GM19438 (cell line): Measurements from ENCODE around the gene VAC14.
"Not testable (repeated sequence)": the region's sequence is repeated elsewhere in the genome, so short reads cannot be mapped to it uniquely, and the experiment has no call there.

ENCODE experiments used
- ATAC-seq: cut with Tn5 transposase; IDR thresholded peaks from one replicate; pipeline ENCODE4 v1.9.1; 2021; ENCODE audit warnings: low read depth; ENCODE audit not compliant: unreplicated experiment

VAC14 gene

GRCh38 chr16:70800781-70801480 lies at the start of gene VAC14:
Gene VAC14 (minus strand): TSS chr16:70801158. CDS start chr16:70800900, 258 bp downstream.
- ATAC-seq = peak; percentile 98

GRCh38 chr16:70823498-70824118 lies 22.6 kb upstream of the VAC14 start:
- not testable (repeated sequence) for ATAC-seq

GRCh38 chr16:70822734-70823133 lies 21.8 kb upstream of the VAC14 start:
- not testable (repeated sequence) for ATAC-seq

- not testable (repeated sequence) for ATAC-seq
Observed at GRCh38 chr16:70818088-70818487, 17.1 kb upstream of the VAC14 start.

- no peak for ATAC-seq
Observed at GRCh38 chr16:70809392-70810060, 8.6 kb upstream of the VAC14 start.

- ATAC-seq = no peak
Observed at GRCh38 chr16:70808371-70808770, 7.4 kb upstream of the VAC14 start.

GRCh38 chr16:70805787-70806186 lies 4.8 kb upstream of the VAC14 start:
- no peak for ATAC-seq

DNA sequence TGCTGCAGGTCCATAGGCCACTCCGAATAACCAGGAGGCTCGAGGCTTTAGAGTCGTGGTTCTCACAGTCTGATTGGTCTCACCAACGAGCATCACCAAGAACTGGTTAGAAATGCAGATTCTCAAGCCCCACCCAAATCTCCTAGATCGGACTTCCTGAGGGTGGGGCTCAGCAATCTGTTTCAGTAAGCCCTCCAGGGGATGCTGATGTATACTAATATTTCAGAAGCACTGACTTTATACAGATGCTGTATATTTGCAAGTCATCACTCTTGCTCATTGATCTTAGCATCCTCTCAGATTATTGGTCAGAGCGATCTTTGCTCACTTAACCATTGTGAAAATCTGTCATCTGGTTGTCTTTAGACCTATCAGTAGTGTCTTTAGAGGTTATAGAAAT lies 4.4 kb upstream of the VAC14 start:
- ATAC-seq = no peak

DNA sequence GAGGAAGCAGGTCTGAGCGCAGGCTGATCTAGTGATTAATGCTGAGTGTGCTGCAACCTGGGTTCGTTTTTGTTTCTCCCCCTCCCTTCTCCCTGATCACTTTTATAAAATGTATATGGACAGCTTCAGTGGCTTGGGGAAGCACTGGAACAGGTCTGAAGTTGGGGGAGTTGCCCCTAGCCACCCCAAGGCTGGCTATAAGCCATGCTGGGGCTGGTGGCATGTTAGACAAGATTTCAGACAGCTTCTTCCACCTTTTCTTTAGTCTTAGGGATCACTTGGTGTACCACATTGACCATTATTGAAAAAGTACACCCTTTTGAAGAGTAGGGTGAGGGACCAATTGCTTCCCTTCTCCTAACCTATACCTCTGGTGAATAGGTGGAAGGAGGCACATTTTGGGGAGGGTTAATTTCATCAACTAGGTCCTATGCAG lies 3.8 kb upstream of the VAC14 start:
- ATAC-seq = no peak

- ATAC-seq = no peak
Observed at GRCh38 chr16:70804153-70804733, 3.3 kb upstream of the VAC14 start.

DNA sequence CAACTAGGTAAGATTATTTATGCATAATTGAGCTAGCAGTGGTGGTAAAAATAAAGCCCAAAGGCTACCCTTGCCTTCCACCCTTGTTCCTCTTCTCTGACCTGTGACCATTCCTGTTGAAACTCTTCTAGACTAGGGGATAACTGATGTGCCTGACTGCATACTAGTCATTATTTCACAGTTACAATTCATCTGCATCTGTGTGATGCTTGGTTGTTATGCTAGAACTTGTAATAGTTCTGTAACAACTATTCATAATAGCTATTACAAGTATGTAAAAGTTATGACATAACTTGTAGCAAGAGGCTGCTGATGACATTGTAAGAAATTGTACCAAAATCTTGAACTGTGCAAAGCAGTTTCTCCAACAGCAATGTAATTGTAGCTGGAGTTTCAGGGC lies 2.4 kb upstream of the VAC14 start:
- no peak for ATAC-seq

DNA sequence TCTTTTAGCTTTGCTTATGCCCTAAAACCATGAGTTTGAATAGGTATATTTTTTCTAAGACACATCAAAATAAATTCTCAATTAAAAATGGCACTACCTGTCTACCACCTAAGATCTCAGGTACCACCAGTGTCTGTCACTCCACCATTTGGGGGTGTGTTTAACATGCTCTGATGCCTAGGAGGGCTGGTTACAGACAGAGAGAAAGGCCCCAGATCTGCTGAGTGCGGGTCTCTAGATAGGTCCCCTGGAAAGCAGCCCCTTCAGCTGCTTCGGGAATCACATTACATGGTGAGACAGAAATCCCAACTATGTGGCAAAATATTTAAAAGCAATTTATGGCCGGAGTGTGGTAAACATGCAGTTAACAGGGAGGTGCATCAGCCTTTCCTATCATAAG lies 653 bp upstream of the VAC14 start:
- ATAC-seq = no peak

DNA sequence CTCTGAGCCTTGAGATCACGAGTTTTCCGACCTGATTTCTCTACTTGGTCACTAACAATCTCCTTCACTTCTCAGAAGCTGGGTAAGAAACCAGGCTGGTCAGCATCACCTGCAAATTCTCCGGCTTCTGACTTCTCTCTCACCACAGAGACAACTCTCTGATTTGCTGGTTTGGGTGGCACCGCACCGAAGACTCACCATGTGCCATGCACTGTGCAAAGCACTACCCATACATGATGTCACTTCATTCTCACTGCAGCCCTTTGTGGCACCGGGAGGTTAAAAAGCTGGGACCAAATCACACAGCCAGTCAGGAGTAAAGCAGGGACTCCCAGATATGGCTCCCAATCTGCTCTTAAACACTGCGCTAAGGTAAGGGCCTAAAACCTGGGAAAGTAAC lies 647 bp downstream of the VAC14 start:
- no peak for ATAC-seq

- ATAC-seq = no peak
Observed at GRCh38 chr16:70796301-70796700, 4.7 kb downstream of the VAC14 start.

DNA sequence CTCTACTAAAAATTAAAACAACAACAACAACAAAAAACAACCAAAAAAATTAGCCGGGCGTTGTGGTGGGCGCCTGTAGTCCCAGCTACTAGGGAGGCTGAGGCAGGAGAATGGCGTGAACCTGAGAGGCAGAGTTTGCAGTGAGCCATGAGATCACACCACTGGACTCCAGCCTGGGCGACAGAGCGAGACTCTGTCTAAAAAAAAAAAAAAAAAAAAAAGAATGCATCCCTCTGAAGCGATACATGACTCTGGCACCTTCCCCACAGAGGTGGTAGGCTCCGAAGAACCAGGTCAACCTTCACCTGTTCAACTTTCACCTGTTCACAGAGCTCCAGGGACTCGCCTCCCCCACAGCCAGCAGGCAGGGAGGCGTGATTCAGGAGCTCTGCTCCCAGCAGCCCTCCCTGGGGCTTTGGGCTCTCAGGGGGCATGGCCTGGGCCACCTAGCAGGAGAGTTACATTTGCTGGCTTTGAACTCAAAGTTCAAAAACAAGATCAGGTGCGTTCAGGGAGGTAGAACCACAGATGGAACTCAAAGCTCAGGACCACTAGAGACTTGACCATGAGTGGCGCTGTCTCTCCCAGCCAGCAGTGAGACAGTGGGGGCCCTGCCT lies 5.6 kb downstream of the VAC14 start:
- ATAC-seq = no peak

DNA sequence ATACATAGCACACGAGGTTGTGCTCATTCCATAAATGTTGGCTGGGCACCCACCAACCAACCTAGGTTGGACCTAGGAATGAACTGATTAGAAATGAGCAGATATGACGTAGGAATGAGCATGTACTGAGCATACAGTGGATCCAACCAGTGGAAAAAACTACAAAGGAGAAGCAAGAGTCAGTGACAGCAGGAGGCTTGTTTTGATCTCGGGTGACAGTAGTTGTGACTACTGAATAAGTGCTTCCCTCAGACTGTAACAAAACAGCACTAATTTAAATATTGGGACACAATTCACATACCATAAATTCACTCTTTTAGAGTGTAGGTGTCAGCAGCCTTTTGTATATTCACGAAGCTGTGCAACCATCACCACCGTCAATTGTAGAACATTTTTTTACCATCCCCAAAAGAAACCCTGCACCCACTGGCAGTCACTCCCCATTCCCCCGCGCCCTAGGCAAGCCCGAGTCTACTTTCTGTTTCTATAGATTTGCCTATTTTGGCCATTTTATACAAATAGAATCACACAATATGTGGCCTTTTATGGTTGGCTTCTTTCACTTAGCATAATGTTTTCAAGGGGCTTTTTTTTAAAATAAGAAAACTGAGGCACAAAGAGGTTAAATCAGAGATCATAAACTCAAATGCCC lies 7.0 kb downstream of the VAC14 start:
- peak; percentile 67 for ATAC-seq

GRCh38 chr16:70790815-70791214 lies 10.1 kb downstream of the VAC14 start:
- no peak for ATAC-seq

DNA sequence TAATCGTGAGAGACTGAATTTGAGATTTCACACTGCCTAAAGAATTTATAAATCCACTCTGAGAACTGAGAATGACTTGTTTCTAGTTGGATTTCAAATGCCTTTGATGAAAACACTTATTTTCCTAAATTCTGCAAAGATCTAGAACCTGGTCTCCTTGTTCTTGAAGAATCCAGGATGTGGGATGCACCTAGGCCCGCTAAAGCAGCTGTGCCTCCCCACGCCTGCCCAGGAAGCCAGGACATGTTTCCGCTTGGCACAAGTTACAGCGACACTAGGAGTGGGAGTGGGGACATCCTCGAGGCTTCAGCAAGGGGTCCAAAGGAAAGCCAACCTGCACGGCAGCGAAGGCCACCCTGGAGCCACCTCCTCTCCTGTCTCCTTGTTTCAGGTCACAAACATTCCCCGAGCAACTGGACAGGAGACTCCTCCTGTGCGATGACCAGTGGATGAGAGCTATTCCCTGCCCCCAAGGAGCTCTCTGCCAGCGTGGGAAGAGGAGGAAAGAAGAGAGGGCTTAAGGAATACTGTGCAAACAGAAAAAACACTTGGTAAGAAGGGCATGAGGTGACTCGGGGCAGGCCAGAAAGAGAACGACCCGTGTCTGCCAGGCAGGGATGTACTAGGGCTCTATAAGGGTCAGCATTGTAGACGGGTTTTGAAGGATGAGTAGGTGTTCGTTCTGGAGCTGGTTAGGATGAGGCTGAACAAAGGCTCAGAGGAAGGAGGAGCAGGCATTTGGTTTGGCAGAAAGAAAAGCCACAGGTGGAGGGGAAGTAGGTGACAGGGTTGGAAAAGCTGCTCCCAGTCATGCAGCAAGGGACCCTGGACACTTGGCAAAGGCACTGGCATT lies 11.1 kb downstream of the VAC14 start:
- no peak for ATAC-seq
